ENCODE data around the gene SELPLG. TPM values are rescaled to one million over a fixed set of nuclear protein-coding genes. Genes with fewer than 3 reads are reported as not detected.
"Not testable (repeated sequence)": the region's sequence is repeated elsewhere in the genome, so short reads cannot be mapped to it uniquely, and the experiment has no call there.

SELPLG gene, protein sequence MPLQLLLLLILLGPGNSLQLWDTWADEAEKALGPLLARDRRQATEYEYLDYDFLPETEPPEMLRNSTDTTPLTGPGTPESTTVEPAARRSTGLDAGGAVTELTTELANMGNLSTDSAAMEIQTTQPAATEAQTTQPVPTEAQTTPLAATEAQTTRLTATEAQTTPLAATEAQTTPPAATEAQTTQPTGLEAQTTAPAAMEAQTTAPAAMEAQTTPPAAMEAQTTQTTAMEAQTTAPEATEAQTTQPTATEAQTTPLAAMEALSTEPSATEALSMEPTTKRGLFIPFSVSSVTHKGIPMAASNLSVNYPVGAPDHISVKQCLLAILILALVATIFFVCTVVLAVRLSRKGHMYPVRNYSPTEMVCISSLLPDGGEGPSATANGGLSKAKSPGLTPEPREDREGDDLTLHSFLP
- total RNA-seq: 0.13 and 0.26 TPM in 2 replicates

DNA sequence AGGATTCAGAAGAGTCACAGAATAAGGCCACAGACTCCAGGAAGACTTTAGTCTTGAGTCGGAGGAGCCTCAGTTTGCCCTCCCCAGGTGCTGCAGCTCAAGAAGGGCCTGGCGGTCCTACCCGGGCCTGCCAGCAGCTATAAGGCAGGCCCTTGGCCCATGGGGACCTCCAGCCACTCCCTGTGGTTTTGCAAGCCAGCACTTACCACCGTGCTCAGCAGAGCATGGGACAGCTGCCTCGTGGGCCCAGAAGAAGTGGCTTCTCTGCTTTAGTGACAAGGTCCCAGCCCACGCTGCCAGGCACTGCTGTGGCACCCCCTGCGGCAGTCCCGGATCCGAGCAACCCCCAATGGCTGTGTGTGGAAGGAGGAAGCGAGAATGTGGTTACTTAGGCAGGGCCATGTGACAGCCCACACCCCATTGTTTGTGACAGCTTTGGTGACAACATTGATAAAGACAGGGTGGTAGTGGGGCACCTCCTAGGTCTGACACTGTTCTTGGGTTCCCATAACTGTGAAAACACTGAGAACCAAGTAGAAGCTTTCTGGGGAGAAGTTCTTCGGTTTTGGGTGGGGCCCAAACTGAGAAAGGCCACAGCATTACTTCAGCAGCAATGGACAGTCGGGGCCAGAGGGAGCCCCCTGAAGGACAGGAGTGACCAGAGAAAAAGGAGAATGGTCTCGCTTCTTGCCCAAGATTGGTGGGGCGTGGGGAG is at the start of gene SELPLG:
SELPLG (minus strand) TSS at position 361 of the 715 bp plus-strand sequence. CDS start 9,587 bp downstream, outside the sequence.
- no peak for DNase-seq (ENCODE audit: low read depth in 2 of 2)

- DNase-seq (ENCODE audit: low read depth in 2 of 2): no peak
Measured at GRCh38 chr12:108681317-108681716, 47.6 kb upstream of the SELPLG start.

DNA sequence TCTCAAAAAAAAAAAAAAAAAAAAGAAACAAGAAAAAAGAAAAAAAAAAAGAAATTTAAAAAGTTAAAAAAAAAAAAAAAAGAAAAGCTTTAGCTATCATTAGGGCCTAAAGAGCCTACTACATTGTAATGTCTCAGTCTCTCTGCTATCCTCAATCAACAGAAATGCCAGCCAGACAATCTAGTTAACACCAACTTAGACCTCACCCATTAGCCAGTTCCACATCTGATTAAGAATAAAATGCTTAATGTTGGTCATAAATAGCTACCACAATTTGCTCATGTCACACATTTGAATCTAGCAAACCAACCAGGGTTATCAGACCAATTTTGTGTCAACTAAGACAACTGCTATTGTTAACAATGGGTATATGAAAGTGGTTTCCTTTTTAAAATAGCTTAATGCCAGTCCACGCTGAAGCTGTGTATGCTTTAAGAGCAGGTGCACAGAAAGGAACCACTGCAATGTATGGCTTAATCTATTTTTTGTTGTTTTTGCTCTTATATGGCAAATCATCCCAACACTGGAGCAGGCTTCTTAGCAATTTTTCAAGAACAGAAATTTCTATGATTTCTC is 45.5 kb upstream of the SELPLG start:
- no peak for DNase-seq (ENCODE audit: low read depth in 2 of 2)

DNA sequence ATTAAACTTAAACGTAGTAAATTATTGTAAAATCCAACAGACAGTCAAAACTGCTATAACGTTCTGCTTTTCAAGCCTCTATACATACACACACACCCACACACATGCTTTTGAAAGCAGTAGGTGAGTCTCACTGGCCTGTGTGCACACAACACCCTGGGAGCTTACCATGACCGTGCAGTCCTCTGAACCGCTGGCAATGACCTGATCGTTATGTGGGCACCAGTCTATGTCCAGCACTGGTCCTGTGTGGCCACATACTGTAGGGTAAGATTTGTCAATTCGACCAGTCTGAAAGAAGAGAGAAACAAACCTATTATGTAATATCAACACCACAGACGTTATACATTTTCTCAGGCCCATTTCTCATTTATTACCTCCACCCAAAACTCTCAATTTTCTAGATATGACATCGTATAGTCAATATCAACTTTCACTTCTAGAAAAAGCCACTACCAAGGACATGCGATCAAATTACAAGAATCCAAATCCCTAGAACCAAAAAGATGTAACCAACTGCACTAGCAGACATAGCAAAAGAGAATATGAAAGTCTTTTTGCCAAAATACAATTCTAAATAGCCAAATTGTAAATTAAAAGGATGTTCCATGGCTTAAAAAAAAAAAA is 44.5 kb upstream of the SELPLG start:
- no peak for DNase-seq (ENCODE audit: low read depth in 2 of 2)

DNA sequence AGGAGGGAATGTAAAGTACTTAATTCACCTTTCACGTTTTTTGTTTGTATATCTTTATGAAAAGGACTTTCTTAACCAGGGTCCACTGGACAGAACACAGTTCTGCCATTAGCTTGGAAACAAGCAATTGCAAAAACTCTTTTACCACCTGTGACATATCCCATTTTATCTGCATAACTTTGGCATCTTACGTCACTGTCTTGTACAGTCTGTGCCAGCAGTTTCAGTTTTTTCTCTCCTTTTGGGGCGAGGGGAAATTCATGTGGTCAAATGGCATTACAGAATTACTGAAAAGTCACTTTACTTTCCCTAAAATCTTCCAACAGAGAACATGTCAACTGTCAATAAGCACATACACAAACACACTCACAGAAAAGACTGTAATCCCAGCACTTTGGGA is 43.7 kb upstream of the SELPLG start:
- no peak for DNase-seq (ENCODE audit: low read depth in 2 of 2)

DNA sequence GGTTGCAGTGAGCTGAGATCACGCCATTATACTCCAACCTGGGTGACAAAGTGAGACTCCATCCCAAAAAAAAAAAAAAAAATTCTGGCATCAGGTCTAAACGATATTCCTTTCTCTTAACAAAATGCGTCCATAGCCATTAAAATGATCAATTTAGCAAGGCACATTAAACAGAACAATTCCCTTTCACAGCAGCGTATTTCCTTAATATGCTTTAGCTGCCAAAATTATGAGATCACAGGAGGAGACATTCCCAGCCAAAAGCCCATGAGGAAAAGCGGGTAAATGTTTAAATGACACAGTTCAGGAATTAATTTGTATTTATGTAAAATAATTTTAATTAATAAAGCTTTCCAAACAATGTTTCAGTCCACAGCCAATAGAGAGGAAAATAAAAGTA is 43.0 kb upstream of the SELPLG start:
- no peak for DNase-seq (ENCODE audit: low read depth in 2 of 2)

GRCh38 chr12:108675792-108676191 is 42.1 kb upstream of the SELPLG start:
- DNase-seq (ENCODE audit: low read depth in 2 of 2): no peak

DNA sequence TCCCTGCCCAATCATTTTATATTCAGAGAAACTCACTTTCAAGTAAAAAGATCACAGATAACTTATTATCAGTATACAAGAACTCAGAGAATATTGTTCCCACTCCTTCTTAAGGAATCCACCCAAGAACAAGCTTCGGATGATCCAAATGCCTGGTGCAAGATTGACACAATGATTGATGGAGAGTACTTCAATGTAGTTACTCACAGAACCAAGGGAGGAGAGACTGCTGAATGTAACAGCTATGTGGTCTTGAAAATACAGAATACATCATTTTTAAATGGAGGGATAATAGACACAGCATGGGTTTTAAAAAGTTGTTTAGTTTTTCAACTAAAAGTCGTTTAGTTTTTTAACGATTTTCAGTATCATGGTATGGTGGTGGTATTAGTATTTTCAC is 38.4 kb upstream of the SELPLG start:
- no peak for DNase-seq (ENCODE audit: low read depth in 2 of 2)

DNA sequence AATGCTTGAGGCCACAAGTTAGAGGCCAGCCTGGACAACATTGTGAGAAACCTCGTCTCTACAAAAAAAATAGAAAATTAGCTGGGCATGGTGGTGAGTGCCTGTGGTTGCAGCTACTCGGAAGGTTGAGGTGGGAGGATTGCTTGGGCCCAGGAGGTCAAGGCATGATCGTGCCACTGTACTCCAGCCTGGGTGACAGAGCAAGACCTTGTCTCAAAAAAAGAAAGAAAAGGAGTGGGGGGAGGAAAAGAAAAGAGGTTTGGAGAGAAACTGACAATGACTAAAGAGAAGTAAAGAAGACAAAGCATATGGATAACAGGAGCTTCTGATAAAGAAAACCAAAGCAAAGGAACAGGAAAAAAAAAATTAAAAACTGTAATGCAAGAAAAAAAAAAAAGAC is 37.4 kb upstream of the SELPLG start:
- no peak for DNase-seq (ENCODE audit: low read depth in 2 of 2)

DNA sequence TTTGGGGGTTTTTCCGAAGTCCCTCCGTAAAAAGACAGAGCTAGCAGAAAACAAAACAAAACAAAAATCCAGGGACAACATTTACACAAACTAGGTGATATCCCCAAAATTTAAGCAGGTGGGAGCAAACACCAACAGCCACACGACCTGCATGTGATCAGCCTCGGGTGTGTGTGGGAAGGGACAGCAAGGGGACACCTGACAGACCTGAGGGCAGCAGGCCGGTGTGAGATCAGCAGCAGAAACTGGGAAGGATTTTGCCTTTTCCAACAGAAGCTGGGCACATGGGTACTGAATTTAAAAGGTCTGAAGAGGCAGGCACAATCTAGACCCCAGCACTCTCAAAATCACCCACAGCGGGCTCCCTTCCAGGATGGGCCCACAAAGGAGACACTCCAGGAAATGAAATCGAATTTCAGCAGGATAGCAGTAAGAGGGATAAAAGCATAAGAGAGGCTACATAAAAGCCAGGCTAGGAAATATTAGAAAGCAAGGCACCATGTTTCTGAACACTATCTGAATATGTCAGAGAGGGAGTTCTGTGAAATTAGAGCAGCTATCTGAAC is 36.5 kb upstream of the SELPLG start:
- no peak for DNase-seq (ENCODE audit: low read depth in 2 of 2)

DNA sequence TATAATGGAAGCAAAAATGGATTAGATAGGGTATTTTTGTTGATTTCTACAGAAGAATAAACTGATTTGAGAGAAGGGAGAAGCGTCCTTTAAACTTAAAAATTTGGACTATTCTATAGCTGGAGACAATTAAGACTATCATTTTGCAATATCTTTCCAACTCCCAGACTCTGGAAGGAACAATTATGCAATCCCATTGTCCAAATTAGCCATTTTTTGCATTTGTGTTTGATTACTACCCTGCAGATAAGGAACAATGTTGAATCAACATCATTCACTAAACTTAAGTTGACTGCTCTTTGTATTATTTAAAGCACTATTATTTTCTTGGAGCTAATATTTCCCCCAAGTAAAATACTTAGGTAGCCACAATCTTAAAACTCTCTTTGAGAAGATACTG is 34.8 kb upstream of the SELPLG start:
- no peak for DNase-seq (ENCODE audit: low read depth in 2 of 2)

- DNase-seq (ENCODE audit: low read depth in 2 of 2): no peak
Measured at GRCh38 chr12:108668063-108668462, 34.4 kb upstream of the SELPLG start.

- DNase-seq (ENCODE audit: low read depth in 2 of 2): no peak
Measured at GRCh38 chr12:108667349-108667748, 33.7 kb upstream of the SELPLG start.

GRCh38 chr12:108666401-108666881 is 32.7 kb upstream of the SELPLG start:
- DNase-seq (ENCODE audit: low read depth in 2 of 2): peak in 1 of 2 donors; percentile 23

DNA sequence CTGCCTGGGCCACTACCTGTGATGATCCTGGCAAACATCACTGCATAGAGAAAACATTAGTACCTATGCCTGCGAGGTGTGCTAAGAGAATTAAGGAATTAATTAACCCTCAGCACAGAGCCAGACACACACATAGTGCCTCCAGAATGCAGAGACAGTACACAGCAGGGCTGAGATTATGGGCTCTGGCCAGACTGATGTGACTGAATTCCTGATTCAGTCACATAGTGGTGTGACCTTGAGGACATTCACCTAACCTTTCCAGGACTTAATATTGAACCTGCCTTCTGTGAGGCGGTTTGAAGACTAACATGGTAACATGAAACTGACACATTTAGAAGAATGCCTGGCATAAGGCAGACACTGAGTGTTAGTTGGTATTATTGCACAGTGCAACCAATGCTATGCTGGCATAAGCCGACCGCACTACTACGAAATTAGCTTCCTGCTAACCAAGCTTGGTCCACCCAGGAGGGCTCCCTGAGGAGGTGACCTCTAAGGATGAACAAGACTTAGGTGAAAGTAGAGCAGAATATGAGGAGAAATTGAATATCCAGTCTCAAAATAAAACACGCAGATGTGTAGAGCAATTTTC is 32.0 kb upstream of the SELPLG start:
- no peak for DNase-seq (ENCODE audit: low read depth in 2 of 2)

DNA sequence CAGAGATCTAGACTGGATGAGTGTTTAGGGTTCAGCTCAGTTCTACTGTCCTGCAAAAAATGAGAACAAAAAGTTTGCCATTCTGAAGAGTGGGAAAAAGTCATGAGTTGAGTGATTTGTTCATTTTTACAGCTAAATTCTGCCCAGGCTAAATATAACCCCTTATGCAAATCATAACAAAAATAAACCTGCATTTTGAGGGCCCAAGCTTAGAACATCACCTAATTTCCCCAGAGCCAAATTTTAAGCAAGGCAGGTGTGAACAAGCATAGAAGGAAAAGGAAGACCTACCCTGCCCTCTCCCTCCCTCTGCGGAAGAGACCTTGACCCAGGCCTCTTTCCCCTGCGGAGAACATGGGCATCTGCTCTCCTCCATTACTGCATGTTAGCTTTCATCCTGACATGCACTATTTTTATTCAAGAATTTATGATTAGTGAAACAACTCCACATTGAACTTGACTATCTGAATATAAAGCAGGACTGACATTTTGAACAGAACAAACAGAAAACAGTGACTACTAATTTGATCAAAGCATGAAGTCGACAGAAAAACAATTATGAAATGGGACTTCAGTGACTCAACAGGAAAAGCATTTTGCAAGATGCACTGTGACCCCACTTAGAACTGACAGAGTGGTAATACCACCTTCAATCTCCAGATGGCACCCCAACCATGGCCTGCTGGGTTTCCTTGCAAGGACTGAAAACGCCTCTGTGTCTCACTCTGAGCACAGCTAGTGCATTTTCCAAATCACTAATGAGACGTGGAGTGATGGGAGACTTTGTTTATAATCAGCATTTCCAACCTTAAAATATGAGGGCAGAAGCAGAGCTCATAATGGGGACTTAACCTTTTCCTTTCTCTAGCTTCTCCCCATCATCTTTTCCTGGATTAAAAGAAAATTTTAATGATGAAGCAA is 30.9 kb upstream of the SELPLG start:
- DNase-seq (ENCODE audit: low read depth in 2 of 2): peak; percentile 95 to 96

DNA sequence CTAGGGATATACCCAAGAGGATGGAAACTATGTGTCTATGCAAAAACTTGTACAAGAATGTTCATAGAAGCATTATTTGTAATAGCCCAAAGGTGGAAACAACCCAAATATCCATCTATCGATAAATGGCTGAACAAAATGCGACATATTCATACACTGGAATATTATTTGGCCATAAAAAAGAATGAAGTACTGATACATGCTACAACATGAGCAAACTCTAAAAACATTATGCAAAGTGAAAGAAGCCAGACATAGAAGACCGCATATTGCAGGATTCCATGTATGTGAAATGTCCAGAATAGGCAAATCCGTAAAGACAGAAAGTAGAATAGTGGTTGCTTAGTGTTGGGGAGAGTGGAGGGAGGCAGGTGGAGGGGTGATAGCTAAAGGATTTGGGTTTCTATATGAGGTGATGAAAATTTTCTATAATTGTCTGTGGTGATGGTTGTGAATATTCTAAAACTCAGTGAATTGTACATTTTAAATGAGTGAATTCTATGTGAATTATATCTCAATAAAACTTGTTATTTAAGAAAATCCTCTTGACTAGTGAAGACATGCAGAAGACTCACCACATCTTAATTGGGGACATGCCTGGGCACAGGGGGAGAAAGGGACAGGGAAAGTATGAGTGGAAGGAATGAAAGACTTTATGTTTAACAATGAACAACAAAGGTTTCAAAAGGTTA is 29.8 kb upstream of the SELPLG start:
- no peak for DNase-seq (ENCODE audit: low read depth in 2 of 2)

GRCh38 chr12:108658115-108658514 is 24.4 kb upstream of the SELPLG start:
- DNase-seq (ENCODE audit: low read depth in 2 of 2): not testable (repeated sequence)

GRCh38 chr12:108657130-108657745 is 23.5 kb upstream of the SELPLG start:
- no peak for DNase-seq (ENCODE audit: low read depth in 2 of 2)
